GM11168 (cell line): ENCODE measurements around the gene KCNH1.
"Not testable (repeated sequence)": the region's sequence is repeated elsewhere in the genome, so short reads cannot be mapped to it uniquely, and the experiment has no call there.

ENCODE experiments used
- in situ Hi-C: fragments of 300-500 bp; cut with MboI; formaldehyde crosslinking; loops from one replicate; pipeline ENCODE4 v1.12.0; 2022; ENCODE audit warnings: low sequenced_read_pairs; ENCODE audit not compliant: unreplicated experiment

Gene KCNH1

DNA sequence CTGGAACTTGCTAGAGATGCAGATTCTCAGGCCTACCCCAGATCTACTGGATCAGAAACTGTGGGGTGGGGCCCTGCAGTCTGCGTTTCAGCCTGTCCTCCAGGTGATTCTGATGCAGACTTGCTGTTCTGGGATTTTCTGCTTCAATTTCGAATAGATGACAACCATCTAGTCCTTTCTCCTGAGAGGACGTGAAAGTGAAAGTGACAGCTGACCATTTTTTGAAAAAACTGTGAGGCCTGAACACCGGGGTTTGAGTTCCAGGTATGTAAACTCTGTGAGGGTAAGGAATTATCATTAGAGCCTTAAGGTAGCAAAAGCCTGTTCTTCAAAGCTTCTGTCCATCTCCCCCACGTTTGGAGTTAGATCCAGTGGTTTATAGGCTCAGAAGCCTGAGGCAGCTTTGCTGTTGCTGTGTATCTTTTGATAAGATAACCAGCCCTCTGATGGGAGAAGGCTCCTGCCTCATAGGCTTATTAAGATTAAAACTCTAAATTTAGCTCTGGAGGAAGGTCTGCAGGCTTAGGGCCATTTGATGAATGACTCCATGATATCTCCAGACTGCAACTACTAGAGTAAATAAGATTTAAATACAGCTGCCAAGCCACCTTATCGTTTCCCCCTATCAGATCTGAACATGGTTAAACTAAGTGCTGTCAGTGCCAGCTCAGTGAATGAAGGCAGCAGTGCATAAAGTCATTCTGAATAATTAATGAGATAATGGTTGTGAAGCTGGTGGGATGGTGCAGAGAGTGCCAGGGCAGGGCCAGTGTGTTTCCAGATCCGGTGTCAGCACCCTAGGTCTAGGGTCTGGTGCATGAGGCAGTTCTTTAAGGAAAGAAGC, 470.0 kb downstream of the KCNH1 start:
- in situ Hi-C loops = no loop called here

DNA sequence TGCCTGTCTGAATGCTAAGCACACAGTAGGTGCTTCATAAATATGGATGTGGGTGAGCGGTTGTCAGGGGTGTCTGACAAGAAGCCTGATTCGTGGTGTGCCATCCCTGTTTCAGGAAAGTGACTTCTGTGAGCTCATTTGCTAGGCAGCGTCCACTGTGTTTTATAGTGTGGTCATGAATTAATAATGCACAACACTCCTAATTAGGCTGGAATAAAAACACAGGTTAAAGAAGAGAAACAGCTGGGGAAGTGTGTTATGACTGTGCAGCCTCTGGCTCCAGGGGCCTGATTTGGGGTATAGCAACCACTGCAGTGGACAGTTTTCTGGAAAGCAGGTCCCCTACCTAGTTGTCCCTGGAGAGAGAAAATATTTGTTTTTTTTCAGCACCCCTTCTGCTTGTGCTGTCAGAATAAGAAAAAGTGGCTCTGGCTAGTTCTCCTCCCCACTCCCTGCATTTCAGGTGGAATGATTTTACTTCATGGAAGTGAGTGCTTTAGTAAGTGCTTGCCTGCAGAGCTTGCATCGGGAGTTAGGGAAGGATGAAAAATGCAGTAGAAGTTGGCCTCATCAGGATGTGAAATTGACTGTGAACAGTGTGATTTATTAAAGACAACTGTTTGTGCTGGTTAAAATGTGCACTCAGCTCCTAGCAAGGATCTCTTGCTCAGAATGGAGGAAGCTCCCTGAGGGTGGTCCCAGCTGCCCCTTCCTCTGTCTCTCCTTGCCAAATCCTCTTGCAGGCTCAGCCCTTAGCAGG, 471.5 kb downstream of the KCNH1 start:
- in situ Hi-C loops = no loop called here

DNA sequence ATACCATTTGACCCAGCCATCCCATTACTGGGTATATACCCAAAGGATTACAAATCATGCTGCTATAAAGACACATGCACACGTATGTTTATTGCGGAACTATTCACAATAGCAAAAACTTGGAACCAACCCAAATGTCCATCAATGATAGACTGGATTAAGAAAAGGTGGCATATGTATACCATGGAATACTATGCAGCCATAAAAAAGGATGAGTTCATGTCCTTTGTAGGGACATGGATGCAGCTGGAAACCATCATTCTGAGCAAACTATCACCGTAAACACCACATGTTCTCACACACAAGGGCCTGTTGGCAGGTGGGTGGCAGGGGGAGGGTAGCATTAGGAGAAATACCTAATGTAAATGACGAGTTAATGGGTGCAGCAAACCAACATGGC, 472.4 kb downstream of the KCNH1 start:
- in situ Hi-C loops = not testable (repeated sequence)

DNA sequence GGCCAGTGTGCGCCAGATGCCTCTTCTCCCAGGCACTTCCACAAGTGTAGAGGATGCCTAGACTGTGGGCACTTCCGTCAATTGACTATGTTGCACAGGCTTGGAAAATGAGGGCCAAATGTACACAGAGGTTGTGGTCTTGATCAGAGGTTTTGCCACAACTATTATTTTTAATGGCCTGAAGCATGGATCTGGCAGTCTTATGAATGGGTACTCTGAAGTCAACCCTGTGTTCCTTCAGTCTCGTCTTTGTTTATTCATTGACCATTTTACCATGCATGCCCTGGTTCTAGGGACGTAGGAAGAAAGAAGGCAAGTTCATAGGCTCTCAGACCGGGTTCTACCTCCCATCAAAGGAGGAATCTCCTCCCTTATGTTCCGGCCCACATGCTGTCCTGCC, 476.1 kb downstream of the KCNH1 start:
- in situ Hi-C loops = no loop called here

DNA sequence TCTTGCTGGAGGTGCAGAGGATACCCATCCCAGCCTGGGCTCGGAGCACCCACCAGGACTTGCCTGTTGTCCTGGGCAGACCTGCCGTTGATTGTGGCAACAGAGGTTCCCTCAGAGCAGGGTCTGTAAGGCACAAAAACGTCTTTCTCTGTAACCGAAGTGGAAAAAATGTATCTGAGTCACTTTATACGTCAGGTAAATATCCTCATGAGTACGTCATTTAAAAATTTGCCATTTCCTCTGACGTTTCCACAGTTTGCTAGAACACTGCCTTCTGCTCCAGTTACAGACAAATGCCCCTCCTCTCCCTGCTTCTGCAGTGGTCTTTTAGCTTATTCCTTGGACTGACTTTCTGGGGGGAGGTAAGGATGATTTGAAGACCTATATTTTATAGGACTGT, 478.4 kb downstream of the KCNH1 start:
- in situ Hi-C loops = no loop called here

DNA sequence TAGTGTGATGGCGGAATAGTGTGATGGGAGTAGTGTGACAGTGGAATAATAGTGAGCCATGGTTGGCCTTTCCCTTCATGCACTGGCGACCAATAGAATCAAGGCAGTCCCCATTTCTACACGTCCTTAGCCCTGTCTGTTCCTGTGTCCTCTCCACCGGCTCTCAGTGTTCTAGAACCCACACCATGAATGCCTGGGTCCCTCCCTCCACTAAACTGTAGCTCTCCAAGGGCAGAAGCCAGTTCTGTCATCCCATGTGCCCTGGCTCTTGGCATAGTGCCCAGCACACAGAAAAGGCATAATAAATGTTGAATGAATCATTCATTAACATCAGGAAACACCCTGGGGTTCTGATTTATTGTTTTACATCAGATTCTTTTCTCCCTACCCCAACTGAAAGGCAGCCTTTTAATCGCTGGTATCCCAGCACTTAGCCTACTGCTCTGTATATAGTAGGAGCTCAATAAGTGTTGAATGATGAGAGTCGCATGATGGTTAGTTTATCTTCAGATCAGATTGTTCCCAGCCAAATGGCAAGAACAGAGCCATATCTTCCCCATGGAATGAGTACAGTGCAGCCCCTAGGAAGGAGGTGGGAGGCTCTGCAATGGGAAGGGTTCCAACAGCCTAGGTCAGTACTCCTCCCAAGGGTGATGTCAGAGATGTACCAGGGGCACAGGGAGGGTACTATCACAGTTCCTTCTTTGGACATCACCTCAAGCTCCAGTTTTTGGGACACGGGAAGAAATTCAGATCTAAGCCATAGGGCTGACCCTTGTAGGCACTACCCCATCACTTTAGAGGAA, 479.6 kb downstream of the KCNH1 start:
- in situ Hi-C loops = no loop called here

DNA sequence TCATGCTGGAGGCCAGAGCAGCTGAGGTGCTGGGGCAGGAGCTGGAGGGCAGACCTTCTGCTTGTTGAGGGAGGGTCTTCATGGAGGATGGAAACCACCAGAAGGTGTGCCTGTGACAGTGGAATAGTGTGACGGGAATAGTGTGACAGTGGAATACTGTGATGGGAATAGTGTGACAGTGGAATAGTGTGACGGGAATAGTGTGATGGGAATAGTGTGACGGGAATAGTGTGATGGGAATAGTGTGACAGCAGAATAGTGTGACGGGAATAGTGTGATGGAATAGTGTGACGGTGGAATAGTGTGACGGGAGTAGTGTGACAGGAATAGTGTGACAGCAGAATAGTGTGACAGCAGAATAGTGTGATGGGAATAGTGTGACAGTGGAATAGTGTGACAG, 480.2 kb downstream of the KCNH1 start:
- in situ Hi-C loops = no loop called here

DNA sequence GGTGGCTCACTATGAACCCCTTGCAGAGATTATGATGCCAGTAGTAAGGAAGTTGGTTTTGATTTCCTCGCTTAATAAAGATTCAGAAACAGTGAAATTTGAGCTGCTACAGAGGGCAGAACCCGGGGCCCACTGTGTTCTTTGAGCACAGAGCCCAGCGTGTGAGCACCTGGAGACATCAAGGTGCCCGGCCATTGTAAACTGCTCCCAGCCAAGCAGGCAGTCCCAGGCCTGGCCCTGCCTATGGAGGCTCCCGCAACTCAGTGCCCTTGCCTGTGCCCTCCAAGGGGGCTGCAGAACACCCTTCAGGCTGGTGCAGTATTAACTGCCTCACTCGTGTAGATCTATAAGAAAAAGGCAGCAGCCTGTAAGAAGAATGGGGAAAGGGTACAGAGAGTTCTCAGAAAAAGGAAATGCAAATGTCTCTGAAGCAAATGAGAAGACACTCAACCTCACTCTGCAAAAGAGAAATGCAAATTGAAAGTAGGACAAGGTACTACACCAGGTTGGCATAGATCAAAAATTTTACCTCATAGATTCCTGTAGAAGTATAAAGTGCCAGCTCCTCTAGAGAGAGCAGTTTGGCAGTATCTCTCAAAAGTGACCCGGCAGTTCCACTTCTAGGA, 481.5 kb downstream of the KCNH1 start:
- in situ Hi-C loops = no loop called here

DNA sequence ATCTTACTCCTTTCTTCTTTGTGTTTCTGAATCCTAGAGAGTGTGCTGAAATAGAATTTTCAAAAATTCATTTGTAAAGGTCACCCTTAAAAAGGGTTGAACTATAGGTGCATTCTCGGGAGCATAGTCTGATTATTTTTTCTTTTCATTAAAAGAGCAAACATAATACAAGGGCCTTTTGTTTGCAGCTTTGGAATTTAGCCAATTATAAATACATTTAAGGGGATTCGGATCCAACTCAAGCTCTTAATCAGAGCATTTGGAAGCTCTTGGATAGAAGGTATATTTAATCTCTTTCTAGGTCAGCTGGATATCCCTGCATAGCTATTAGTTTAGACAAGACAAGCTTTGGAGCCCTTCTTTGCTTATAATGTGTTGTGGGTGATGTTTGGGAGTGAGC, 483.5 kb downstream of the KCNH1 start:
- in situ Hi-C loops = no loop called here

DNA sequence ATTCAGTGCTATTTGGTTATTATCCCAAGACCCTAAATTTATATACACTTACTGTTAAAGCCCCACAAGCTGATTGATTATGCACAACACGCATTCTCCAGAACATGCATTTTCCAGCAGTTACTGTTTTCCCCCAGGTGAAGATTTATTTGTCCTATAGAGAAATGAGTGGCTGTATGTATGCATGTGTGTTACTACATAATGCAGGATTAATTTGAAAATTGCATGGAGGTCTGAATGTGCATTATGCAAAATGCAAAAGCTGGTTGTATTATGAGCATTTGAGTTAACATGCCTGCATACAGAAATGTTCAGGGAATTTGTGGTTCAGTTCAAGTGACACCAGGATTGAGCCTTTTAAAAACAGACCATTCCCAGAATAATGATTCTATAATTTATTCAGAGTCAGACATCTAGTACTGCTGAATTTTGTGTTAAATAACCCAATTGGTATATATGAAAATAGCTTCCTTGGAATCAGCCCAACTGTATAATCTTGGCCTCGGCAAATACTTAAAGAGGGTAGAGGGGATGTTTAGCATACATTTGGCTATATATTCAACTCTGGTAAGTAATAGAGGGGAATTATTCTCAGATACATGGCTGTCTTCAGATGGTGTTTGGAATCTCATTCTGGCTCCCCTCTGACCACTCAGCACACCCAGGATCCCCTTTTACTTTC, 485.2 kb downstream of the KCNH1 start:
- in situ Hi-C loops = no loop called here

DNA sequence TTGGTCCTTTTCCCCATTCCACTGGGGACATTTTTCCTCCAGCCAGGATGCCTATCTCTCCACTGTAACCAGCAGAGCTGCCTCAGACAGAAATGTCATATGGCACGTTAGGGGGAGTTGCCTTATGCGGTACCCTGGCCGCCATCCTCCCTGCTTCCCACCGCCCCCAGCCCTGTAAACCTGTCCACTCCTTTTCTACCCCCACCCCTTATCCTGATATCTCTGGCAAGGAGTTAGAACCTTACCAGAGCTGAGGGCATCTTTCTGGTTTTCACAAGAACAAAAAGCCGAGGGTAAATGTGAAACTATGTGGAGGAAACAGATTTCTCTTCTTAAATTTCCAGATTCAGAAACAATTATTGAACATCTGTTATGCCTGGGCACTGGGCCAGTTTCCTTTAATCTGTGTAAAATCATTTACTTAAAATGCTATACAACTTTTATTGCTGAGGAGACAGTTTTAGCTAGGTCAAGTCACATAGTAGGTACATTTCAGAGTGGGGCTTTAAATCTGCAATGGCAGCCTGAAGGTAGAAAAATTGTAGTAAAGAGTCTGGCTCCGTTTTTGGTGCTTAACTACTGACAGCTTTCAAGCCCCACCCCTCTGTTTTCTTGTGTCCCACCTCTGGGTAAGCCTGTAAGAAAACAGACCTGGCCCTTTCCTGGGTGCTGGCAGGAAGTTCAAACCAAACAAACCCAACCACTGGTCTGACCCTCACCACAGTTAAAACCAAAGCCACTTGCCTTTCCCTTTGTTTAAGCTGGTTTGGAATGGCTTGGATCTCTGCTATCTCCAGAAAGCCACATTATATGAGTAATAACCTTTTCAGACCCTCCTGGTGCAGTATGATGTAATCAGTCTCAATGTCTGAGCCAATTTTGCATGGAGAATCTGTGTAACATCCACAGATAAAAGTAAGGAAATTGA, 486.3 kb downstream of the KCNH1 start:
- in situ Hi-C loops = no loop called here

DNA sequence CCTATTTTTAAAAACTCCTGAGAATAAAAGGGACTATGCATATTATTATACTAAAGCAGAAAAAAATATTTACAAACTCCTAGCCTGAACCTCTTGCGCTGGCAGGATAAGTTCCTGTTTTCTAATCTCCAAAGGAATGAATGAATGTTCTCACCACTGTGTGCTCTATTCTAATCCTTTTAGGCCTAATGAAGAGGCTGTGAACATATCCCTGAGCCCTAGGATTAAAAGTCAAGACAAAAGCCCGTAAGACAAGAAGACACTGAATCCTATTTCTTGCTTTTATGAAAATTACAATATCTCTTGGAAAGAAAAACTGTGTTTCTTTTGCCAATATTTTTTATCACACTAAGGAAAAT, 487.7 kb downstream of the KCNH1 start:
- in situ Hi-C loops = no loop called here

DNA sequence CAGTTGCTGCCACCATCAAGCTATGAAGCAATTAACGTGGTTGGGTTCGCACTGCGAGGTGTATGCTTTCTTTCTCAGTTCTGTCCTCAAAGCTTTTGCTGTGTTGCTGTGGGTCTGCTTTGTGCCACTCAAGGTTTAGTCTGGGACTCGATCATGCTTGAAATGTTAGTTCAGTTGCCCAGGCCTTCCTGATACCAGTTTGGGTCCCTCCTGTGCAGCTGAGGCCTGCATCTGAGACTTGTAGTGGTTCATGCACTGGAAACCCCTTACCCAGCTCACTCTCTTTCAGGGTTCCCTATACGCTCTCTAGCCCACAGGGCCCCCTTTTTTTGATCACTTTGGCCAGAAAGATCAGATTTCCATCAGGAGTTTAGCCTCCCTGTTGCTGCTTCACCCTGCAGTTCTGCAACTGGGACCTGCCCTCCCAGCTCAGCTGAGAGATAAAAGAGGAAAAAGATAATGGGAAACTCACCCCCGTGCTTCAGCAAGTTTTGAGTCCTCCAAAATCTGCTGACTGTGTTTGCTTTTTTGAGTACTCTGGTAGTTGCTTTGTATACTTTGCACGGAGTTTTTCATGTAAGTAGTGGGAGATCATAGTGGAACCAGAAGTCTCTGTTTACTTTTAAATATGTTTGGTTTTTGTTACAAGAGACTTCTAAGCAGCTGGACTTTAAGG, 488.2 kb downstream of the KCNH1 start:
- in situ Hi-C loops = no loop called here

DNA sequence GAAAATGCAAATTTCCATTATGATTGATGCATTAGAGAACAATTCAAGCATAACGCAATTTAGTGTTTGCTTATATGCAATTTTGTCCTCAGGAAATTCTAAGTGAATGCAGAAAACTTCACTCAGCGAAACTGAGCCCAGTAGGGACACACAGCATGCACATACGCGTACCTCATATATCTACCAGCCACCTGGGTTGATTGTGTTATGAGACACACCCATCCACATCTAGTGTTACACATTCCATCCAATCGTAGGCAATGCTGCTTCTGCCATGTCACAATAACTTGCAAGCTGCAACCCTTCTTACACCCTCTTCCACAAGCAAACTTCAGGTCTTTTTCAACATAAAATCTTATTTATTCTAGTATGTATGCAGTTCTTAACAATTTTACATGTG, 492.4 kb downstream of the KCNH1 start:
- in situ Hi-C loops = no loop called here

DNA sequence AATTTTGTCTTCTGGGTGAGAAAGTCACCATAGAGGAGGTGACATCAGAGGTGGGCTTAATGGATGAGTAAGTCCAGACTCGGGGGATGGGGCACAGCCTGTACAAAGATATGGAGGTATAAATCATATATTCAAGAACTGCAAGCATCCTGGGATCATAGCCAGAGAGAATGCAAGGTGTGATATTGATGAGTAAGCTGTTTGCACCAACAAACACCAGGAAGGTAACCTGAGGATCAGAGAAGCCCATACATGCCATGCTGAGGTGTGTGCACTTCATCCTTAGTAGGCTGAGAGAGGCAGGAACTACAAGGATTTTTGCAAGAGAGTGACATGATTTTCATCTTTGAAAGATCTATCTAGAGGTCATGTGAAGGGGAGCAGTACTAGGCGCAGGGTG, 498.8 kb downstream of the KCNH1 start:
- in situ Hi-C loops = no loop called here

DNA sequence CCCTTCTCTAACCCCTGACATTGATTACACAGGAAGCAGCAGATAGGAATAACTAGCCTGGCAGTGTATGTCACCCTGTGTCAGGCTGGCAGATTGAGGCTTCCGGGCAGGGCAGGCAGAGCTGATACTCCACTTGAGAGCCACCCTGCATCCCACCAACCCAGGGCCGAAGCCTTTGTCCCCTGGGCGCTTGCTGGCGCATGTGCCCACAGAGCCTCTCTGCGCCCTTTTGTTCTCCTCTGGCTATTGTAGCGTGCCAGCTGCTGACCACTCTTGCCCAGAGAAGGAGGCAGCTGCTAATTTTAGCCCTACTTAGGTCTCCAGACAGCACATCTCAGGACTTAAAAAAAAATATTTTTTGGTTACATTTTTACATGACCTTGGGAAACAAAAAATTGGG, 500.3 kb downstream of the KCNH1 start:
- in situ Hi-C loops = no loop called here

DNA sequence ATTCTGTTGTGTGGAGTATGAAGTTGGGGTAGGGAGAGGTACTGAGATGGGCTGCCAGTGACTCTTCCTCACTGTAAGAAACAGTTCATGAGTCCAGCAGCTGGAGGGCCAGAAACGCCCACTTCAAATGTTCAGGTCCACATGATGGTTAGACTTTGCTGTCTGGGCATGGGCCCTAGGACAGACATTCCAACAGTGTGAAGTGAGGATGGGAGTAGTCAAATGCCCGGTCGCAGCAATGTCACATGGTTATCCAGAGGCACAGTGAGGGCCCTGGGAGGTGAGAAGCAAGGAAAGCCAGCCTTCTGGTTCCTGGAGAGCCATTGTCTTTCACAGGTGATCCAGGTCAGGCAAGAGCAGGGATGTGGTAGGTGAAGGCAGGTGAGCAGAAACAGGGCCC, 500.8 kb downstream of the KCNH1 start:
- in situ Hi-C loops = no loop called here

DNA sequence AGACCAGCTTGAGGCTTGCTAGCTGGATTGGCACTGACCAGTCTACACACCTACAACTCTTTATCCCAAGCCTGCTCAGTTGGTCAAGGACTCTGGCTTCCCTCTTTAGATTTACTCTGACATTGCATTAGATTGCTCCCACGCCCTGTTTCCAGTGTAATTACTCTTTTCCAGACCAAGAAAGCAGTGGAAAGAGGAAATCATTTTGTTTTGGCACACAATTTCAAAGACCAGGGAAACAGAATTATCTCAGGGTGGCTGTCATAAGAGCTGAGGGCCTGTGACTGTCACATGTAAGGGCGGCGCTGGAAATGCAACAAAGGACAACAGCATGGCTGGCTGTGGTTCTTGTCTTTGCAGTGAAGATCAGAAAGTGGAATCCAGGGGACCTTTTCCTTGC, 502.5 kb downstream of the KCNH1 start:
- in situ Hi-C loops = no loop called here
